Measurements from ENCODE around the gene DNAJB6.
A peak's percentile ranks its signal among the peaks of the same experiment; 100 is the strongest.

The DNAJB6 gene

GRCh38 chr7:157430721-157431120, 93.9 kb downstream of the DNAJB6 start:
- DNase-seq: no peak

GRCh38 chr7:157431173-157431950, 94.6 kb downstream of the DNAJB6 start:
- DNase-seq: no peak

- DNase-seq: no peak
Observed at GRCh38 chr7:157431951-157432540, 95.2 kb downstream of the DNAJB6 start.

GRCh38 chr7:157432541-157432956, 95.7 kb downstream of the DNAJB6 start:
- peak in 1 of 2 experiments; percentile 15 for DNase-seq

- no peak for DNase-seq
Observed at GRCh38 chr7:157432957-157433576, 96.3 kb downstream of the DNAJB6 start.

GRCh38 chr7:157433628-157434027, 96.8 kb downstream of the DNAJB6 start:
- DNase-seq: no peak

GRCh38 chr7:157434231-157434630, 97.4 kb downstream of the DNAJB6 start:
- DNase-seq: no peak

- no peak for DNase-seq
Observed at GRCh38 chr7:157434701-157435100, 97.9 kb downstream of the DNAJB6 start.

- DNase-seq: no peak
Observed at GRCh38 chr7:157436076-157436475, 99.3 kb downstream of the DNAJB6 start.

- DNase-seq: no peak
Observed at GRCh38 chr7:157436763-157437480, 100.1 kb downstream of the DNAJB6 start.

GRCh38 chr7:157437519-157438061, 100.8 kb downstream of the DNAJB6 start:
- no peak for DNase-seq

- DNase-seq: no peak
Observed at GRCh38 chr7:157438121-157439025, 101.6 kb downstream of the DNAJB6 start.

- DNase-seq: no peak
Observed at GRCh38 chr7:157439149-157439548, 102.3 kb downstream of the DNAJB6 start.

GRCh38 chr7:157439761-157440160, 103.0 kb downstream of the DNAJB6 start:
- DNase-seq: no peak

GRCh38 chr7:157440346-157441022, 103.7 kb downstream of the DNAJB6 start:
- DNase-seq: no peak

- no peak for DNase-seq
Observed at GRCh38 chr7:157441023-157441399, 104.2 kb downstream of the DNAJB6 start.

- no peak for DNase-seq
Observed at GRCh38 chr7:157442456-157442855, 105.7 kb downstream of the DNAJB6 start.

GRCh38 chr7:157442993-157443831, 106.4 kb downstream of the DNAJB6 start:
- no peak for DNase-seq

- no peak for DNase-seq
Observed at GRCh38 chr7:157444011-157444842, 107.4 kb downstream of the DNAJB6 start.

- no peak for DNase-seq
Observed at GRCh38 chr7:157444843-157445135, 108.0 kb downstream of the DNAJB6 start.
